Measurements from ENCODE around the gene TSPAN33. TPM values are rescaled to one million over a fixed set of nuclear protein-coding genes. Genes with fewer than 3 reads are reported as not detected.

The TSPAN33 gene
- polyA plus RNA-seq, 1 of the 3 experiments (the other 2 are of a cell fraction), result 6.9 TPM

- no peak for TF ChIP-seq FOSL2 (IDR thresholded peaks at IDR 0.05; ENCODE audit: borderline replicate concordance, low read depth)
- no peak for TF ChIP-seq TAF1 (IDR thresholded peaks at IDR 0.05; ENCODE audit: borderline replicate concordance, low read depth, low read length)
- TF ChIP-seq RXRA (IDR thresholded peaks at IDR 0.05; ENCODE audit: borderline replicate concordance, low read depth), result no peak
- no peak for TF ChIP-seq IRF3 (IDR thresholded peaks at IDR 0.05; ENCODE audit: low read depth, low read length)
- no peak for TF ChIP-seq MEF2A (IDR thresholded peaks at IDR 0.05; ENCODE audit: borderline replicate concordance, low read depth)
- peak overlapping the region; percentile 90 for H3K9ac ChIP-seq
- ChIA-PET POLR2A (no interaction called here), CTCF (interaction anchor here (1.0 to 4.1 kb wide), 8 partner anchors 19 to 246 kb away, joined by 3 to 45 read pairs (median 4); partner anchors contain the start of gene STRIP2)
- peak overlapping the region; percentile 92 for H3K4me2 ChIP-seq
- peaks cover 20% of the 10 kb centered on the region for H4K20me1 ChIP-seq (ENCODE audit: insufficient read depth)
- no peak for DNase-seq
- peaks cover 37% of the 10 kb centered on the region for H3K79me2 ChIP-seq (ENCODE audit: insufficient read depth)
- no peaks in the 10 kb centered on the region for H3K36me3 ChIP-seq (replicated peaks in 1 of 2; ENCODE audit: control insufficient read depth in 1 of 2, insufficient read depth in 2 of 2, low read length in 1 of 2)
- H3K9me3 ChIP-seq, result no peaks in the 10 kb centered on the region
- H3K27me3 ChIP-seq (ENCODE audit: insufficient read depth), result no peaks in the 10 kb centered on the region
- peaks cover 0 to 20% of the 10 kb centered on the region in 2 experiments; a peak in 2 of 4 replicates for H3K4me1 ChIP-seq (ENCODE audit: control insufficient read depth in 1 of 2, insufficient read depth in 2 of 2, low read depth in 1 of 2, low read length in 1 of 2)
- H3F3A ChIP-seq (replicated peaks; ENCODE audit: insufficient read depth), result no peaks in the 10 kb centered on the region
- no peaks in the 10 kb centered on the region for H3K9me2 ChIP-seq
- peak overlapping the region; percentile 72 to 93 for H3K4me3 ChIP-seq (ENCODE audit: low read depth in 2 of 2, low read length in 1 of 2)
- 48% methylated on average over 14 of the region's 14 CpGs for WGBS (ENCODE audit: low lambda C conversion rate)
- peak overlapping the region; percentile 90 for H2AFZ ChIP-seq (ENCODE audit: low read depth)
- peak overlapping the region in 1 of 2 experiments; percentile 42; a peak in 2 of 4 replicates for H3K27ac ChIP-seq (ENCODE audit: low read depth in 2 of 2, low read length in 1 of 2)
These were observed 43.3 kb downstream of the TSPAN33 start for GRCh38 chr7:129187681-129188371.

GRCh38 chr7:129188372-129188891, 43.9 kb downstream of the TSPAN33 start, which contains the start of gene SMO:
Gene SMO, plus strand, starts transcription at chr7:129188633. Its CDS starts 519 bp downstream, at chr7:129189152.
- peak; percentile 96 for DNase-seq
- POLR2A ChIA-PET, result interaction anchor here (0.6 to 1.1 kb wide), 2 partner anchors 20 to 85 kb away, joined by 3 read pairs; no protein-coding TSS in a partner anchor
- TF ChIP-seq NFIC (IDR thresholded peaks at IDR 0.05; ENCODE audit: borderline replicate concordance) (peak; percentile 43; the same call in 1 of the 2 replicates), TCF12 (IDR thresholded peaks at IDR 0.05) (peak; percentile 13; the same call in 1 of the 2 replicates), EP300 (IDR thresholded peaks at IDR 0.05; ENCODE audit: borderline replicate concordance in 1 of 2, low read depth in 1 of 2, low read length in 1 of 2) (0 out of 4 replicates have a peak, but pooled peaks of 1 of the 2 experiments have one; percentile 12), CHD2 (IDR thresholded peaks at IDR 0.05; ENCODE audit: low read length, partially characterized antibody) (peak; percentile 52), SMC3 (IDR thresholded peaks at IDR 0.05; ENCODE audit: low read depth, low read length) (no peak), TAF1 (IDR thresholded peaks at IDR 0.05; ENCODE audit: borderline replicate concordance, low read depth, low read length) (peak; percentile 65), MAX (IDR thresholded peaks at IDR 0.05; ENCODE audit: low read depth) (peak; percentile 76; the same call in 1 of the 2 replicates), POLR2AphosphoS5 (IDR thresholded peaks at IDR 0.05; ENCODE audit: low read depth, low read length) (peak; percentile 74; the same call in 1 of the 2 replicates), TEAD4 (IDR thresholded peaks at IDR 0.05; ENCODE audit: borderline replicate concordance, insufficient read depth) (no peak)
- Histone ChIP-seq H3K9me2 (no peaks in the 10 kb centered on the region), H3K79me2 (ENCODE audit: insufficient read depth) (peaks cover 44% of the 10 kb centered on the region), H2AFZ (ENCODE audit: low read depth) (peak within 1 kb of the TSS; percentile 90), H3K9ac (peak within 1 kb of the TSS; percentile 90), H3F3A (replicated peaks; ENCODE audit: insufficient read depth) (no peaks in the 10 kb centered on the region), H3K4me3 (ENCODE audit: low read depth in 2 of 2, low read length in 1 of 2) (peak within 1 kb of the TSS; percentile 72 to 93), H3K36me3 (replicated peaks in 1 of 2; ENCODE audit: control insufficient read depth in 1 of 2, insufficient read depth in 2 of 2, low read length in 1 of 2) (no peaks in the 10 kb centered on the region), H3K27me3 (ENCODE audit: insufficient read depth) (no peaks in the 10 kb centered on the region), H3K27ac (ENCODE audit: low read depth in 2 of 2, low read length in 1 of 2) (peak within 1 kb of the TSS; percentile 42 to 54; a peak in 2 of 4 replicates), H3K9me3 (no peaks in the 10 kb centered on the region), H3K4me1 (ENCODE audit: control insufficient read depth in 1 of 2, insufficient read depth in 2 of 2, low read depth in 1 of 2, low read length in 1 of 2) (peaks cover 0 to 20% of the 10 kb centered on the region in 2 experiments; a peak in 2 of 4 replicates), H3K4me2 (peak within 1 kb of the TSS; percentile 92), H4K20me1 (ENCODE audit: insufficient read depth) (peaks cover 22% of the 10 kb centered on the region)
- CTCF ChIA-PET, result interaction anchor here (0.7 to 4.1 kb wide), 12 partner anchors 9 to 625 kb away, joined by 3 to 45 read pairs (median 4); partner anchors contain the start of genes STRIP2 and TSPAN33
- 1% methylated on average over 29 of the region's 48 CpGs for WGBS (ENCODE audit: low lambda C conversion rate)
